ENCODE data around the gene PPP2R2C. TPM values are rescaled to one million over a fixed set of nuclear protein-coding genes. Genes with fewer than 3 reads are reported as not detected.

The PPP2R2C gene
- total and polyA plus RNA-seq, 2 donors (not counting 1 experiment from before 2014, with no cell fraction given), result 0.10 to 0.17 TPM

DNA sequence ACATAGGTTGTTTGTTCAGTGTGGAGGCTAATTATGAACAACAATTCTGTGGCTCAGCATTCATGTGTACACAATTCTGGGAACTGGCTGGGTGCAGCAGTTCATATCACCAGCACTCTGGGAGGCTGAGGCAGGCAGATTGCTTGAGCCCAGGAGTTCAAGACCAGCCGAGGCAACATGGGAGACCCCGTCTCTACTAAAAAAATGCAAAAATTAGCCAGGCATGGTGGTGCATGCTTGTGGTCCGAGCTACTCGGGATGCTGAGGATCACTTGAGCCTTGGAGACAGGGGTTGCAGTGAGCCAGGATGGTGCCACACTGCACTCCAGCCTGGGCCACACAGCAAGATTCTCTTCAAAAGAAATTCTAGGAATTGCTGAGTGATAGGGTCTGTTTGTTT, 4.5 kb upstream of the PPP2R2C start:
- Histone ChIP-seq H3K27ac (ENCODE audit: insufficient read depth, low read length) (no peak overlapping the region), H3K9me3 (ENCODE audit: control insufficient read depth, insufficient read depth, low read depth, low read length) (no peaks in the 10 kb centered on the region), H3K4me3 (replicated peaks in 1 of 4; ENCODE audit: control extremely low read depth in 1 of 4, insufficient read depth in 1 of 4, low read depth in 3 of 4, low read length in 4 of 4) (no peak overlapping the region), H3K4me1 (ENCODE audit: control insufficient read depth, extremely low read depth, insufficient read depth, low read length) (no peaks in the 10 kb centered on the region), H3K9ac (ENCODE audit: insufficient read depth, low read length) (no peak overlapping the region), H3K79me2 (ENCODE audit: control insufficient read depth, insufficient read depth, low read length) (no peaks in the 10 kb centered on the region), H3K36me3 (ENCODE audit: control insufficient read depth, insufficient read depth, low read length) (no peaks in the 10 kb centered on the region), H4K20me1 (ENCODE audit: control insufficient read depth, extremely low read depth, insufficient read depth, low read length) (no peaks in the 10 kb centered on the region), H3K27me3 (ENCODE audit: control insufficient read depth, insufficient read depth, low read length) (no peaks in the 10 kb centered on the region), H2AFZ (ENCODE audit: low read length) (no peak overlapping the region), H3K4me2 (ENCODE audit: extremely low read depth, insufficient read depth, low read length) (no peak overlapping the region)
- no peak for DNase-seq (ENCODE audit: low read depth in 2 of 2)
- TF ChIP-seq, protein P1, sequence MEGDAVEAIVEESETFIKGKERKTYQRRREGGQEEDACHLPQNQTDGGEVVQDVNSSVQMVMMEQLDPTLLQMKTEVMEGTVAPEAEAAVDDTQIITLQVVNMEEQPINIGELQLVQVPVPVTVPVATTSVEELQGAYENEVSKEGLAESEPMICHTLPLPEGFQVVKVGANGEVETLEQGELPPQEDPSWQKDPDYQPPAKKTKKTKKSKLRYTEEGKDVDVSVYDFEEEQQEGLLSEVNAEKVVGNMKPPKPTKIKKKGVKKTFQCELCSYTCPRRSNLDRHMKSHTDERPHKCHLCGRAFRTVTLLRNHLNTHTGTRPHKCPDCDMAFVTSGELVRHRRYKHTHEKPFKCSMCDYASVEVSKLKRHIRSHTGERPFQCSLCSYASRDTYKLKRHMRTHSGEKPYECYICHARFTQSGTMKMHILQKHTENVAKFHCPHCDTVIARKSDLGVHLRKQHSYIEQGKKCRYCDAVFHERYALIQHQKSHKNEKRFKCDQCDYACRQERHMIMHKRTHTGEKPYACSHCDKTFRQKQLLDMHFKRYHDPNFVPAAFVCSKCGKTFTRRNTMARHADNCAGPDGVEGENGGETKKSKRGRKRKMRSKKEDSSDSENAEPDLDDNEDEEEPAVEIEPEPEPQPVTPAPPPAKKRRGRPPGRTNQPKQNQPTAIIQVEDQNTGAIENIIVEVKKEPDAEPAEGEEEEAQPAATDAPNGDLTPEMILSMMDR (conservative IDR thresholded peaks at IDR 0.05 in 1 of 2, IDR thresholded peaks at IDR 0.05 in 1 of 2; ENCODE audit: low read depth in 1 of 2, low read length in 2 of 2), result no peak
- no peak for TF ChIP-seq EZH2 (IDR thresholded peaks at IDR 0.05; ENCODE audit: low read length, missing control alignments)

DNA sequence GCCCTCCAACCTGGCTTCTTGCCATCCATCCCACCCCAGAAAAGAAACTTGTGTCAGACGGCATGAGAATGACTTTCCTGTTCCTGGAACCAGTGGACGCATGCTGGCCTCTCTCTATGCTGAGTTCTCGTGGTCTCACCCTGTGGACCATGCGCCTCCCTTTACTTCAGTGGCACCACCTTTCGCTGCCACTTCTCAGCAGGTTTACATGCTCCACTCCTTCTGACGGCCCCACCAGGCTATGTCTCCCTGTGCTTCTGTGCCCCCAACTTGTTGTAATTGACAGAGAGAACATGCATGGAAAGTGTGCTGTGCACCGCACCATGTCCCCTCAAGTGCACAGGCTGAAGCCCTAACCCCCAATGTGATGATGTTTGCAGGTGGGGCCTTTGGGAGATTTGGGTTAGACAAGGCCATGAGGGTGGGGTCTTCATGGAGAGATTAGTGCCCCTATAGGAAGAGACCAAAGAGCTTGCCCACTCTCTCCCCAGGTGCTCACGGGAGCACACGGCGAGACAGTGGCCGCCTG, 3.1 kb upstream of the PPP2R2C start:
- H3K9ac ChIP-seq (ENCODE audit: insufficient read depth, low read length), result no peak overlapping the region

DNA sequence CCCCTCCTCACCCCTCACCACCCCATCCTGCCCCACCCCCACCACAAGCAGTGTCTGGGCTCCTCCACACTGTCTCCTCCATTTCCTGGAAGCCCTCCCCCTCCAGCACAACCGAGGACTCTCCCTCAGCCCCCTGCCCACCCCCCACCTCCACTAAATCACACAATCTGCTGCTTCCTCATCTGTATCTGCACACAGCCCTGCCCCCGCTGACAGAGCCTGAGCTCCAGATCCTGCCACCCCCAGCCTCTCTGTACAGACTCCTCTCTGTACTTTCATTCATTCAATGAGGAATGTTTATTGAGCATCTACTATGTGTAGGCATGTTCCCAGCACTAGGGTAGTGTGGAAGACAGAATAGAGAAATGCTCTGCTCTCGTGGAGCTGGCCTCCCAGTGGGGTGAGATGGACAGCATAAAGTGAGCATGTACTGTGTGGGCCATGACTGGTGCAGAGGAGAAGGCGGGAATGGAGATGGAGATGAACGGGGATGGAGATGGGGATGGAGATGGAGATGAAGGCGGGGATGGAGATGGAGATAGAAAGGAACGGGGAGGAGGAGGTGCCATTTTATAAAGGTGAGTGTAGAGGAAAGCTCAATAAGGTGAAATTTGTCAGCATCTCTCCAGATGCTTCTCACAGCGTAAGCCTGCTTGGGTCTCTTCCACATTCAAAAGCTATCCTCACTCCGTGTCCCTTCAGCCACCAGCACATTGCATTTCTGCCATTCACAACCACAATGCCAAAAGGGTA, 2.5 kb upstream of the PPP2R2C start:
- Histone ChIP-seq H3K4me3 (replicated peaks in 1 of 4; ENCODE audit: control extremely low read depth in 1 of 4, insufficient read depth in 1 of 4, low read depth in 3 of 4, low read length in 4 of 4) (no peak overlapping the region), H3K27me3 (ENCODE audit: control insufficient read depth, insufficient read depth, low read length) (peaks cover 2% of the 10 kb centered on the region), H3K9ac (ENCODE audit: insufficient read depth, low read length) (no peak overlapping the region), H2AFZ (ENCODE audit: low read length) (no peak overlapping the region), H3K36me3 (ENCODE audit: control insufficient read depth, insufficient read depth, low read length) (no peaks in the 10 kb centered on the region), H3K4me2 (ENCODE audit: extremely low read depth, insufficient read depth, low read length) (no peak overlapping the region), H3K9me3 (ENCODE audit: control insufficient read depth, insufficient read depth, low read depth, low read length) (no peaks in the 10 kb centered on the region), H3K79me2 (ENCODE audit: control insufficient read depth, insufficient read depth, low read length) (no peaks in the 10 kb centered on the region), H3K4me1 (ENCODE audit: control insufficient read depth, extremely low read depth, insufficient read depth, low read length) (no peaks in the 10 kb centered on the region), H4K20me1 (ENCODE audit: control insufficient read depth, extremely low read depth, insufficient read depth, low read length) (no peaks in the 10 kb centered on the region), H3K27ac (ENCODE audit: insufficient read depth, low read length) (no peak overlapping the region)
- TF ChIP-seq, protein P1 (conservative IDR thresholded peaks at IDR 0.05 in 1 of 2, IDR thresholded peaks at IDR 0.05 in 1 of 2; ENCODE audit: low read depth in 1 of 2, low read length in 2 of 2), result no peak
- no peak for TF ChIP-seq EZH2 (IDR thresholded peaks at IDR 0.05; ENCODE audit: low read length, missing control alignments)
- DNase-seq (ENCODE audit: low read depth in 2 of 2), result no peak

More for the DNA sequence above, 3.1 kb upstream of the PPP2R2C start:
- H3K36me3 ChIP-seq (ENCODE audit: control insufficient read depth, insufficient read depth, low read length), result no peaks in the 10 kb centered on the region
- H3K9me3 ChIP-seq (ENCODE audit: control insufficient read depth, insufficient read depth, low read depth, low read length), result no peaks in the 10 kb centered on the region
- DNase-seq (ENCODE audit: low read depth in 2 of 2), result no peak
- no peaks in the 10 kb centered on the region for H3K27me3 ChIP-seq (ENCODE audit: control insufficient read depth, insufficient read depth, low read length)
- no peak overlapping the region for H3K27ac ChIP-seq (ENCODE audit: insufficient read depth, low read length)
- H3K4me1 ChIP-seq (ENCODE audit: control insufficient read depth, extremely low read depth, insufficient read depth, low read length), result no peaks in the 10 kb centered on the region
- H3K4me2 ChIP-seq (ENCODE audit: extremely low read depth, insufficient read depth, low read length), result no peak overlapping the region
- H3K79me2 ChIP-seq (ENCODE audit: control insufficient read depth, insufficient read depth, low read length), result no peaks in the 10 kb centered on the region
- H4K20me1 ChIP-seq (ENCODE audit: control insufficient read depth, extremely low read depth, insufficient read depth, low read length), result no peaks in the 10 kb centered on the region
- H3K4me3 ChIP-seq (replicated peaks in 1 of 4; ENCODE audit: control extremely low read depth in 1 of 4, insufficient read depth in 1 of 4, low read depth in 3 of 4, low read length in 4 of 4), result no peak overlapping the region
- H2AFZ ChIP-seq (ENCODE audit: low read length), result no peak overlapping the region
- no peak for TF ChIP-seq EZH2 (IDR thresholded peaks at IDR 0.05; ENCODE audit: low read length, missing control alignments)
- TF ChIP-seq, protein P1 (conservative IDR thresholded peaks at IDR 0.05 in 1 of 2, IDR thresholded peaks at IDR 0.05 in 1 of 2; ENCODE audit: low read depth in 1 of 2, low read length in 2 of 2), result no peak
